GM12874 (cell line): ENCODE results near the gene ZNF521.

Source experiments
- CTCF ChIP-seq: IDR thresholded peaks from 2 replicates; pipeline ENCODE4 v1.5.1; 2011; ENCODE audit warnings: low read depth, mild to moderate bottlenecking, control low read depth, low read length, moderate library complexity; ENCODE audit not compliant: insufficient read depth

ZNF521 gene

GRCh38 chr18:25047421-25047820 is 304.5 kb downstream of the ZNF521 start:
- TF ChIP-seq CTCF = no peak

- TF ChIP-seq CTCF = no peak
These were observed 307.3 kb downstream of the ZNF521 start for GRCh38 chr18:25044694-25045093.

GRCh38 chr18:25043104-25043503 is 308.9 kb downstream of the ZNF521 start:
- no peak for TF ChIP-seq CTCF

GRCh38 chr18:25042641-25043051 is 309.3 kb downstream of the ZNF521 start:
- no peak for TF ChIP-seq CTCF

GRCh38 chr18:25039781-25040180 is 312.2 kb downstream of the ZNF521 start:
- TF ChIP-seq CTCF = no peak

GRCh38 chr18:25038261-25038660 is 313.7 kb downstream of the ZNF521 start:
- TF ChIP-seq CTCF = no peak

- no peak for TF ChIP-seq CTCF
These were observed 318.1 kb downstream of the ZNF521 start for GRCh38 chr18:25033747-25034471.

- TF ChIP-seq CTCF = no peak
These were observed 322.2 kb downstream of the ZNF521 start for GRCh38 chr18:25029802-25030201.
